HepG2 (cell line): ENCODE measurements around the gene HLF. TPM values are rescaled to one million over a fixed set of nuclear protein-coding genes. Genes with fewer than 3 reads are reported as not detected.

ENCODE experiments used
- ARNTL ChIP-seq: sonication (generic); formaldehyde crosslinking; IDR thresholded peaks from 2 replicates; pipeline ENCODE4 v1.4.0; 2020; ENCODE audit warnings: mild to moderate bottlenecking, missing genetic modification reagents
- CENPT ChIP-seq: sonication (generic); formaldehyde crosslinking; IDR thresholded peaks from 2 replicates; pipeline ENCODE4 v1.8.0; 2022; ENCODE audit warnings: low read depth, mild to moderate bottlenecking, moderate library complexity, missing genetic modification reagents
- DBP ChIP-seq: sonication (generic); formaldehyde crosslinking; IDR thresholded peaks from 2 replicates; pipeline ENCODE4 v1.4.0; 2020; ENCODE audit warnings: missing genetic modification reagents; ENCODE audit errors: not compliant biosample characterization
- FIP1L1 ChIP-seq: fragments of 200-400 bp; formaldehyde crosslinking; IDR thresholded peaks from 2 replicates; pipeline ENCODE4 v1.6.1; 2018; ENCODE audit warnings: low read depth, mild to moderate bottlenecking, low read length, moderate library complexity, borderline replicate concordance; ENCODE audit not compliant: insufficient read depth
- HDAC1 ChIP-seq: sonication (generic); formaldehyde crosslinking; IDR thresholded peaks from 2 replicates; pipeline ENCODE4 v1.5.1; 2020; ENCODE audit warnings: mild to moderate bottlenecking, missing genetic modification reagents
- HES4 ChIP-seq: sonication (generic); formaldehyde crosslinking; IDR thresholded peaks from 2 replicates; pipeline ENCODE4 v1.9.0; 2021; ENCODE audit warnings: mild to moderate bottlenecking, missing genetic modification reagents, borderline replicate concordance
- KAT7 ChIP-seq: IDR thresholded peaks from 2 replicates; pipeline ENCODE4 v1.6.1; 2018; ENCODE audit warnings: borderline replicate concordance, missing compliant biosample characterization
- LBX2 ChIP-seq: sonication (generic); formaldehyde crosslinking; IDR thresholded peaks from 2 replicates; pipeline ENCODE4 v1.5.0; 2020; ENCODE audit warnings: missing genetic modification reagents, mild to moderate bottlenecking, borderline replicate concordance
- PBX3 ChIP-seq: sonication (generic); formaldehyde crosslinking; IDR thresholded peaks from 2 replicates; pipeline ENCODE4 v1.8.1; 2023; ENCODE audit warnings: missing genetic modification reagents, inconsistent platforms, borderline replicate concordance
- RFX1 ChIP-seq: fragments of 450-650 bp; IDR thresholded peaks from 2 replicates; pipeline ENCODE4 v1.6.1; 2017
- ZBTB20 ChIP-seq: sonication (generic); formaldehyde crosslinking; IDR thresholded peaks from 2 replicates; pipeline ENCODE4 v1.8.1; 2023; ENCODE audit warnings: missing genetic modification reagents, low read depth, mild to moderate bottlenecking, borderline replicate concordance
- ZFP62 ChIP-seq: sonication (generic); formaldehyde crosslinking; IDR thresholded peaks from 2 replicates; pipeline ENCODE4 v1.4.0; 2020; ENCODE audit warnings: missing genetic modification reagents
- ZNF207 ChIP-seq: fragments of 450-650 bp; IDR thresholded peaks from 2 replicates; pipeline ENCODE4 v1.6.1; 2016; ENCODE audit warnings: antibody characterized with exemption, borderline replicate concordance
- ZNF230 ChIP-seq: sonication (generic); formaldehyde crosslinking; IDR thresholded peaks from 2 replicates; pipeline ENCODE4 v1.4.0; 2020; ENCODE audit warnings: mild to moderate bottlenecking, missing genetic modification reagents
- ZNF263 ChIP-seq: sonication (generic); formaldehyde crosslinking; IDR thresholded peaks from 2 replicates; pipeline ENCODE4 v1.4.0; 2020; ENCODE audit warnings: missing genetic modification reagents
- polyA plus RNA-seq, 8 experiments: library from polyadenylated mRNA; depleted of rRNA in 3 of 8; stranded (reverse) in 7 of 8; unstranded in 1 of 8; fragments of >200 nt; fragmentation: Illumina TruSeq in 4 of 8; extraction: Trizol in 4 of 8; gene quantifications; 2 replicates each; pipeline versions ENCODE4 v1.2.1 to v1.2.3, GENCODE V29; 2011 to 2016; ENCODE audit warnings: low read depth in 4 of 8, missing spikeins in 1 of 8, mixed read lengths in 1 of 8; ENCODE audit not compliant: insufficient read depth in 1 of 8
- total RNA-seq, 5 experiments: library from RNA; depleted of rRNA; stranded (reverse); fragments of >200 nt; fragmentation: Illumina TruSeq; extraction: Trizol; gene quantifications; 2 replicates each; pipeline ENCODE4 v1.2.3, GENCODE V29; 2016; ENCODE audit warnings: low read depth in 1 of 5
- TF ChIP-seq, protein P1 (sequence below): sonication (generic); formaldehyde crosslinking; IDR thresholded peaks from 2 replicates; pipeline ENCODE4 v1.5.1; 2020; ENCODE audit warnings: missing genetic modification reagents, mild to moderate bottlenecking, borderline replicate concordance
- TF ChIP-seq, protein P2 (sequence below): sonication (generic); formaldehyde crosslinking; IDR thresholded peaks from 2 replicates; pipeline ENCODE4 v1.4.0; 2020; ENCODE audit warnings: missing genetic modification reagents, borderline replicate concordance
- TF ChIP-seq, protein P3 (sequence below): sonication (generic); formaldehyde crosslinking; IDR thresholded peaks from 2 replicates; pipeline ENCODE4 v1.4.0; 2020; ENCODE audit warnings: missing genetic modification reagents
- TF ChIP-seq, protein P4 (sequence below): sonication (generic); formaldehyde crosslinking; IDR thresholded peaks from 2 replicates; pipeline ENCODE4 v1.5.0; 2020; ENCODE audit warnings: mild to moderate bottlenecking, low read depth, missing genetic modification reagents, borderline replicate concordance
- TF ChIP-seq, protein P5 (sequence below): sonication (generic); formaldehyde crosslinking; IDR thresholded peaks from 2 replicates; pipeline ENCODE4 v1.8.0; 2022; ENCODE audit warnings: missing genetic modification reagents, low read depth, mild to moderate bottlenecking, borderline replicate concordance

HLF gene
- total and polyA plus RNA-seq, 2 of the 13 experiments (the other 11 are each of a cell fraction or from before 2014, with no cell fraction given): 202 to 346 TPM

GRCh38 chr17:55284001-55284884, 19.5 kb downstream of the HLF start (continued):
- no peak for TF ChIP-seq PBX3 (CRISPR knock-in tag)
- TF ChIP-seq, protein P1, sequence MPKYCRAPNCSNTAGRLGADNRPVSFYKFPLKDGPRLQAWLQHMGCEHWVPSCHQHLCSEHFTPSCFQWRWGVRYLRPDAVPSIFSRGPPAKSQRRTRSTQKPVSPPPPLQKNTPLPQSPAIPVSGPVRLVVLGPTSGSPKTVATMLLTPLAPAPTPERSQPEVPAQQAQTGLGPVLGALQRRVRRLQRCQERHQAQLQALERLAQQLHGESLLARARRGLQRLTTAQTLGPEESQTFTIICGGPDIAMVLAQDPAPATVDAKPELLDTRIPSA: no peak; the same call in 1 of the 2 replicates
- TF ChIP-seq, protein P2, sequence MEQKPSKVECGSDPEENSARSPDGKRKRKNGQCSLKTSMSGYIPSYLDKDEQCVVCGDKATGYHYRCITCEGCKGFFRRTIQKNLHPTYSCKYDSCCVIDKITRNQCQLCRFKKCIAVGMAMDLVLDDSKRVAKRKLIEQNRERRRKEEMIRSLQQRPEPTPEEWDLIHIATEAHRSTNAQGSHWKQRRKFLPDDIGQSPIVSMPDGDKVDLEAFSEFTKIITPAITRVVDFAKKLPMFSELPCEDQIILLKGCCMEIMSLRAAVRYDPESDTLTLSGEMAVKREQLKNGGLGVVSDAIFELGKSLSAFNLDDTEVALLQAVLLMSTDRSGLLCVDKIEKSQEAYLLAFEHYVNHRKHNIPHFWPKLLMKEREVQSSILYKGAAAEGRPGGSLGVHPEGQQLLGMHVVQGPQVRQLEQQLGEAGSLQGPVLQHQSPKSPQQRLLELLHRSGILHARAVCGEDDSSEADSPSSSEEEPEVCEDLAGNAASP (CRISPR knock-in tag): peak; percentile 96; the same call in 1 of the 2 replicates
- TF ChIP-seq RFX1: no peak
- TF ChIP-seq, protein P3, sequence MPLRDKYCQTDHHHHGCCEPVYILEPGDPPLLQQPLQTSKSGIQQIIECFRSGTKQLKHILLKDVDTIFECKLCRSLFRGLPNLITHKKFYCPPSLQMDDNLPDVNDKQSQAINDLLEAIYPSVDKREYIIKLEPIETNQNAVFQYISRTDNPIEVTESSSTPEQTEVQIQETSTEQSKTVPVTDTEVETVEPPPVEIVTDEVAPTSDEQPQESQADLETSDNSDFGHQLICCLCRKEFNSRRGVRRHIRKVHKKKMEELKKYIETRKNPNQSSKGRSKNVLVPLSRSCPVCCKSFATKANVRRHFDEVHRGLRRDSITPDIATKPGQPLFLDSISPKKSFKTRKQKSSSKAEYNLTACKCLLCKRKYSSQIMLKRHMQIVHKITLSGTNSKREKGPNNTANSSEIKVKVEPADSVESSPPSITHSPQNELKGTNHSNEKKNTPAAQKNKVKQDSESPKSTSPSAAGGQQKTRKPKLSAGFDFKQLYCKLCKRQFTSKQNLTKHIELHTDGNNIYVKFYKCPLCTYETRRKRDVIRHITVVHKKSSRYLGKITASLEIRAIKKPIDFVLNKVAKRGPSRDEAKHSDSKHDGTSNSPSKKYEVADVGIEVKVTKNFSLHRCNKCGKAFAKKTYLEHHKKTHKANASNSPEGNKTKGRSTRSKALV (CRISPR knock-in tag): no peak
- TF ChIP-seq FIP1L1: no peak
- TF ChIP-seq, protein P4, sequence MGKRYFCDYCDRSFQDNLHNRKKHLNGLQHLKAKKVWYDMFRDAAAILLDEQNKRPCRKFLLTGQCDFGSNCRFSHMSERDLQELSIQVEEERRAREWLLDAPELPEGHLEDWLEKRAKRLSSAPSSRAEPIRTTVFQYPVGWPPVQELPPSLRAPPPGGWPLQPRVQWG (CRISPR knock-in tag): no peak
- peak; percentile 96 for TF ChIP-seq HDAC1 (CRISPR knock-in tag)
- TF ChIP-seq HES4 (CRISPR knock-in tag): peak; percentile 24; the same call in 1 of the 2 replicates
- no peak for TF ChIP-seq ZNF230
- peak; percentile 98 for TF ChIP-seq ARNTL
- peak; percentile 81 for TF ChIP-seq ZBTB20 (CRISPR knock-in tag)
- no peak; the same call in 1 of the 2 replicates for TF ChIP-seq LBX2 (CRISPR knock-in tag)
- TF ChIP-seq ZNF207: no peak
- TF ChIP-seq, protein P5, sequence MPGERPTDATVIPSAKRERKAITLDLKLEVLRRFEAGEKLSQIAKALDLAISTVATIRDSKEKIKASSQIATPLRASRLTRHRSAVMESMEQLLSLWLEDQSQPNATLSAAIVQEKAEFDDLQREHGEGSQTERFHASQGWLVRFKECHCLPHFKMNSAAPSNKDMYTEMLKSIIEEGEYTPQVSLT (CRISPR knock-in tag): no peak
- TF ChIP-seq ZFP62 (CRISPR knock-in tag): no peak
- TF ChIP-seq ZNF263 (CRISPR knock-in tag): peak; percentile 95
- TF ChIP-seq KAT7: peak; percentile 68; the same call in 1 of the 2 replicates
- TF ChIP-seq CENPT (CRISPR knock-in tag): no peak
- no peak for TF ChIP-seq DBP (CRISPR knock-in tag)
